Fibroblast of lung (primary cell): ENCODE results near the gene DEFB118. TPM values are rescaled to one million over a fixed set of nuclear protein-coding genes. Genes with fewer than 3 reads are reported as not detected.

ENCODE experiments used
- DNase-seq, 2 donors: peaks; one replicate each; pipeline versions ENCODE4 v3.0.0 to v3.0.0-alpha.2; 2010; ENCODE audit warnings: low read depth in 2 of 2
- H2AFZ ChIP-seq: 2 replicates; pipeline ENCODE4 v1.5.1; 2012; ENCODE audit warnings: low read length, control low read depth, inconsistent platforms
- H3K27ac ChIP-seq: 2 replicates; pipeline ENCODE4 v1.5.1; 2011; ENCODE audit warnings: low read length, control low read depth; ENCODE audit not compliant: insufficient read depth
- H3K27me3 ChIP-seq: 2 replicates; pipeline ENCODE4 v1.5.1; 2011; ENCODE audit warnings: mild to moderate bottlenecking, low read length; ENCODE audit not compliant: control insufficient read depth, insufficient read depth
- H3K36me3 ChIP-seq: 2 replicates; pipeline ENCODE4 v1.5.1; 2011; ENCODE audit warnings: low read length; ENCODE audit not compliant: control insufficient read depth, insufficient read depth
- H3K4me1 ChIP-seq: 2 replicates; pipeline ENCODE4 v1.5.1; 2011; ENCODE audit warnings: low read length; ENCODE audit not compliant: control insufficient read depth, insufficient read depth; ENCODE audit errors: extremely low read depth
- H3K4me2 ChIP-seq: 2 replicates; pipeline ENCODE4 v1.5.1; 2011; ENCODE audit warnings: low read length, control low read depth; ENCODE audit not compliant: insufficient read depth; ENCODE audit errors: extremely low read depth
- H3K4me3 ChIP-seq, 4 experiments: fragments of 200-600 bp in 1 of 4; sonication (generic) in 1 of 4; replicated peaks in 1 of 4; 2 replicates each; pipeline ENCODE4 v1.5.1; 2011 to 2016; ENCODE audit warnings: low read length in 4 of 4, low read depth in 3 of 4, mild to moderate bottlenecking in 3 of 4, control low read depth in 2 of 4, inconsistent platforms in 1 of 4, mixed read lengths in 1 of 4; ENCODE audit not compliant: insufficient read depth in 1 of 4; ENCODE audit errors: control extremely low read depth in 1 of 4
- H3K79me2 ChIP-seq: 2 replicates; pipeline ENCODE4 v1.5.1; 2012; ENCODE audit warnings: mild to moderate bottlenecking, low read length, inconsistent platforms; ENCODE audit not compliant: control insufficient read depth, insufficient read depth
- H3K9ac ChIP-seq: 2 replicates; pipeline ENCODE4 v1.5.1; 2011; ENCODE audit warnings: mild to moderate bottlenecking, low read length, control low read depth; ENCODE audit not compliant: insufficient read depth
- H3K9me3 ChIP-seq: 2 replicates; pipeline ENCODE4 v1.5.1; 2012; ENCODE audit warnings: low read depth, low read length; ENCODE audit not compliant: control insufficient read depth, insufficient read depth
- H4K20me1 ChIP-seq: 2 replicates; pipeline ENCODE4 v1.5.1; 2011; ENCODE audit warnings: low read length; ENCODE audit not compliant: control insufficient read depth, insufficient read depth; ENCODE audit errors: extremely low read depth
- EZH2 ChIP-seq: IDR thresholded peaks from 2 replicates; pipeline ENCODE4 v1.5.1; 2012; ENCODE audit warnings: low read length, control low read depth, mild to moderate bottlenecking; ENCODE audit errors: missing control alignments
- polyA minus RNA-seq: library from RNA; depleted of rRNA, polyadenylated mRNA; stranded (reverse); fragments of >200 nt; gene quantifications from 2 replicates; pipeline ENCODE4 v1.2.3, GENCODE V29; 2011; ENCODE audit warnings: low replicate concordance
- polyA plus RNA-seq, 2 donors: library from polyadenylated mRNA; depleted of rRNA in 1 of 2; stranded (reverse) in 1 of 2; unstranded in 1 of 2; fragments of >200 nt; gene quantifications; 2 replicates each; pipeline ENCODE4 v1.2.1, GENCODE V29; 2011 to 2012; ENCODE audit warnings: missing spikeins in 1 of 2
- total RNA-seq: library from RNA; depleted of rRNA; stranded (reverse); fragments of >200 nt; gene quantifications from 2 replicates; pipeline ENCODE4 v1.2.1, GENCODE V29; 2014
- TF ChIP-seq, protein P1 (sequence below), 2 donors: IDR thresholded peaks in 1 of 2; conservative IDR thresholded peaks in 1 of 2; 1 replicate in 1 of 2; 2 replicates in 1 of 2; pipeline ENCODE4 v1.5.1; 2011 to 2012; ENCODE audit warnings: low read length in 2 of 2, control low read depth in 1 of 2, inconsistent platforms in 1 of 2, low read depth in 1 of 2, mild to moderate bottlenecking in 1 of 2

The DEFB118 gene, protein sequence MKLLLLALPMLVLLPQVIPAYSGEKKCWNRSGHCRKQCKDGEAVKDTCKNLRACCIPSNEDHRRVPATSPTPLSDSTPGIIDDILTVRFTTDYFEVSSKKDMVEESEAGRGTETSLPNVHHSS
- not detected in 2 replicates for total RNA-seq
- not detected in 2 replicates for polyA plus RNA-seq
- polyA plus RNA-seq (2012), result not detected in 2 replicates
- polyA minus RNA-seq, result not detected in 2 replicates

DNA sequence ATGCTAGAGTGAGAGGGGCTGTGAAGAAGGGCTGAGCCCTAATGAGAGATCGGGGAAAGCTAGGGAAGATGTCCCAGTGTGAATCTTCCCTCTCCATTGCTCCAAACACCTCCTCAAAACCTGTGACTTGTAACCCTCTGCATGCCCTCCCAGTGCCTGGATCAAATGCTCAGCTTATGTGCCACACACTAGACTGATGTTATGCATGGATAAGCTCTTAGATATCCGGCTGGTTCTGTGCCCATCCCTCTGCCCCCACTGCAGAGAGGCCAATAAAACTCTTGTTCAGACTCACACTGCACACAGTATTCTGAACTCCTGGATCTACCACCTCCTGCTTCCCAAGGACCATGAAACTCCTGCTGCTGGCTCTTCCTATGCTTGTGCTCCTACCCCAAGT is at the start of gene DEFB118:
TSS of gene DEFB118 (plus strand) at position 301 of the 400 bp plus-strand sequence. CDS start at position 351, 50 bp downstream.
- no peak within 1 kb of the TSS for H2AFZ ChIP-seq
- no peak within 1 kb of the TSS for H3K4me3 ChIP-seq
- no peak for DNase-seq
- no peaks in the 10 kb centered on the region for H3K9me3 ChIP-seq
- TF ChIP-seq, protein P1, sequence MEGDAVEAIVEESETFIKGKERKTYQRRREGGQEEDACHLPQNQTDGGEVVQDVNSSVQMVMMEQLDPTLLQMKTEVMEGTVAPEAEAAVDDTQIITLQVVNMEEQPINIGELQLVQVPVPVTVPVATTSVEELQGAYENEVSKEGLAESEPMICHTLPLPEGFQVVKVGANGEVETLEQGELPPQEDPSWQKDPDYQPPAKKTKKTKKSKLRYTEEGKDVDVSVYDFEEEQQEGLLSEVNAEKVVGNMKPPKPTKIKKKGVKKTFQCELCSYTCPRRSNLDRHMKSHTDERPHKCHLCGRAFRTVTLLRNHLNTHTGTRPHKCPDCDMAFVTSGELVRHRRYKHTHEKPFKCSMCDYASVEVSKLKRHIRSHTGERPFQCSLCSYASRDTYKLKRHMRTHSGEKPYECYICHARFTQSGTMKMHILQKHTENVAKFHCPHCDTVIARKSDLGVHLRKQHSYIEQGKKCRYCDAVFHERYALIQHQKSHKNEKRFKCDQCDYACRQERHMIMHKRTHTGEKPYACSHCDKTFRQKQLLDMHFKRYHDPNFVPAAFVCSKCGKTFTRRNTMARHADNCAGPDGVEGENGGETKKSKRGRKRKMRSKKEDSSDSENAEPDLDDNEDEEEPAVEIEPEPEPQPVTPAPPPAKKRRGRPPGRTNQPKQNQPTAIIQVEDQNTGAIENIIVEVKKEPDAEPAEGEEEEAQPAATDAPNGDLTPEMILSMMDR (conservative IDR thresholded peaks at IDR 0.05 in 1 of 2, IDR thresholded peaks at IDR 0.05 in 1 of 2; ENCODE audit: low read depth in 1 of 2, low read length in 2 of 2), result no peak
- TF ChIP-seq EZH2, result no peak
- H3K36me3 ChIP-seq, result no peaks in the 10 kb centered on the region
- no peak within 1 kb of the TSS for H3K4me2 ChIP-seq
- H3K9ac ChIP-seq, result no peak within 1 kb of the TSS
- H3K27ac ChIP-seq, result no peak within 1 kb of the TSS
- H4K20me1 ChIP-seq, result no peaks in the 10 kb centered on the region
- no peaks in the 10 kb centered on the region for H3K4me1 ChIP-seq
- no peaks in the 10 kb centered on the region for H3K79me2 ChIP-seq
- H3K27me3 ChIP-seq, result no peaks in the 10 kb centered on the region

GRCh38 chr20:31322504-31322903 is 45.9 kb upstream of the DEFB118 start:
- H3K27ac ChIP-seq, result no peak overlapping the region
- H3K27me3 ChIP-seq, result no peaks in the 10 kb centered on the region
- no peaks in the 10 kb centered on the region for H3K79me2 ChIP-seq
- no peaks in the 10 kb centered on the region for H3K9me3 ChIP-seq
- H3K36me3 ChIP-seq, result no peaks in the 10 kb centered on the region
- H3K4me2 ChIP-seq, result no peak overlapping the region
- TF ChIP-seq EZH2, result no peak
- TF ChIP-seq, protein P1 (conservative IDR thresholded peaks at IDR 0.05 in 1 of 2, IDR thresholded peaks at IDR 0.05 in 1 of 2; ENCODE audit: low read depth in 1 of 2, low read length in 2 of 2), result no peak
- H2AFZ ChIP-seq, result no peak overlapping the region
- no peak for DNase-seq
- H4K20me1 ChIP-seq, result no peaks in the 10 kb centered on the region
- H3K4me1 ChIP-seq, result no peaks in the 10 kb centered on the region
- H3K4me3 ChIP-seq, result no peak overlapping the region
- no peak overlapping the region for H3K9ac ChIP-seq

GRCh38 chr20:31330893-31331292 is 37.5 kb upstream of the DEFB118 start:
- H3K27me3 ChIP-seq, result no peaks in the 10 kb centered on the region
- H3K36me3 ChIP-seq, result no peaks in the 10 kb centered on the region
- no peaks in the 10 kb centered on the region for H3K79me2 ChIP-seq
- no peak overlapping the region for H3K4me2 ChIP-seq
- H3K4me1 ChIP-seq, result no peaks in the 10 kb centered on the region
- no peak overlapping the region for H2AFZ ChIP-seq
- TF ChIP-seq, protein P1 (conservative IDR thresholded peaks at IDR 0.05 in 1 of 2, IDR thresholded peaks at IDR 0.05 in 1 of 2; ENCODE audit: low read depth in 1 of 2, low read length in 2 of 2), result no peak
- TF ChIP-seq EZH2, result no peak
- H3K9ac ChIP-seq, result no peak overlapping the region
- H3K27ac ChIP-seq, result no peak overlapping the region
- H4K20me1 ChIP-seq, result no peaks in the 10 kb centered on the region
- H3K9me3 ChIP-seq, result no peaks in the 10 kb centered on the region
- DNase-seq, result no peak
- H3K4me3 ChIP-seq, result no peak overlapping the region
